Inflammatory macrophage treated with lipopolysaccharide for 4 hours (primary cell): ENCODE measurements around the gene LCN10.

Experiments used
- DNase-seq: peaks from one replicate; pipeline ENCODE4 v3.0.0-alpha.2; 2020

The LCN10 gene

GRCh38 chr9:136697821-136698526 lies 44.8 kb downstream of the LCN10 start:
- DNase-seq: peak; percentile 87

GRCh38 chr9:136697146-136697820 lies 45.5 kb downstream of the LCN10 start:
- DNase-seq: no peak

- no peak for DNase-seq
Observed at GRCh38 chr9:136696502-136696901, 46.2 kb downstream of the LCN10 start.

GRCh38 chr9:136695955-136696354 lies 46.8 kb downstream of the LCN10 start:
- DNase-seq: no peak

DNA sequence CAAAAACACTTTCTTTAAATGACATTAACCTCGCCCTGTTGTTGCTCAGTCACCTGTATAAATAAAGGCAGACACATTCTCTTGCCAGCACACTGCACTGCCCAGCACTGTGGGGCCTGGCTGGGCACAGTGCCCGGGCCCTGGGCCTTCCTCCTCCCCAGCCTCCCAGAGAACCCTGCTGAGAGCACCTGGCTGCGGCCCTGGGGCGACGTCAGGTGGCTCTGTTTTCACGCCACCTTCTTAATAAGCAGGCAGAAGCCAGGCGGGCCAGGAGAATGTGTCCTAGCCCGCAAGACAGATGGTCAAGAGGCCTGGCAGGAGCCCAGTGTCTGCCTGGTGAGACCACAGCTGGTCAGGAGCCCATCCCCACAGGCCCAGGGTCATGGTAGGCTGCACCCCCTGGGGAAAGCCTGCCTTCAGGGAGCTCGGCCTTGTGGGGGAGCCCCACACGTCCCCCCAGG lies 47.3 kb downstream of the LCN10 start:
- no peak for DNase-seq

- DNase-seq: no peak
Observed at GRCh38 chr9:136694872-136695247, 47.9 kb downstream of the LCN10 start.

DNA sequence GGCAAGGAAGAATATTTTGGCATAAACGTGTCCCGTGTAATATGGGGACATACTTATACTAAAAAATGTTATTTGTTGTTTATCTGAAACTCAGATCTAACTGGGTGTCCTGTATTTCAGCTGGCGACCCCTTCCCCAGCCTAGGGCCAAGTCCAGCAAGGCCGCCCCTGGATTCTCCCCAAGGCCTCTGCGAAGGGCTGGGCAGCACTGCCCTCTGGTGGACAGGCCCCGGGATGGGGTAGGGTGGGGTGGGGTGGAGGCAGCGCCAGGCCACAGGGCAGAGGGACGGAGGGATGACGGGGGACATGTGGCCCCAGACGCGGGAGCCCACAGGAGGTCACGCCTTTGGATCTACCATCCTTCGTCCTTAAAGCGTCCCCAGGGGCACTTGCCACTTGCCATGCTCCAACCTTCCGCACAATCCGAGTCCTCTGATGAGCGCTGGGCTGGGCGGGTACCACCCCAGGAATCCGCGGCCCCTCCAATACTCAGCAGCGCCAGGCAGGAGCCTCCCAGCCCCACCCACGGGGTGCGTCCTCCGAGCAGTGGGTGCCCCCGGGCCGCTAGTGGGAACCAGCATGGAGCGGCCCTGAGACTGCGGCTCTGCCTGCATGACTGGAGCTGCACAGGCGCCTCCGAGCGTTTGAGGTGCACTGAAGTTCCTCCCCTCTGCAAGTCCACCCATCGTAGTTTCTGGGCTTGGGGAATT lies 48.4 kb downstream of the LCN10 start:
- DNase-seq: peak; percentile 62

GRCh38 chr9:136693490-136694162 lies 49.1 kb downstream of the LCN10 start:
- no peak for DNase-seq

GRCh38 chr9:136693135-136693489 lies 49.6 kb downstream of the LCN10 start:
- no peak for DNase-seq

GRCh38 chr9:136692185-136693134 lies 50.3 kb downstream of the LCN10 start:
- DNase-seq: no peak

DNA sequence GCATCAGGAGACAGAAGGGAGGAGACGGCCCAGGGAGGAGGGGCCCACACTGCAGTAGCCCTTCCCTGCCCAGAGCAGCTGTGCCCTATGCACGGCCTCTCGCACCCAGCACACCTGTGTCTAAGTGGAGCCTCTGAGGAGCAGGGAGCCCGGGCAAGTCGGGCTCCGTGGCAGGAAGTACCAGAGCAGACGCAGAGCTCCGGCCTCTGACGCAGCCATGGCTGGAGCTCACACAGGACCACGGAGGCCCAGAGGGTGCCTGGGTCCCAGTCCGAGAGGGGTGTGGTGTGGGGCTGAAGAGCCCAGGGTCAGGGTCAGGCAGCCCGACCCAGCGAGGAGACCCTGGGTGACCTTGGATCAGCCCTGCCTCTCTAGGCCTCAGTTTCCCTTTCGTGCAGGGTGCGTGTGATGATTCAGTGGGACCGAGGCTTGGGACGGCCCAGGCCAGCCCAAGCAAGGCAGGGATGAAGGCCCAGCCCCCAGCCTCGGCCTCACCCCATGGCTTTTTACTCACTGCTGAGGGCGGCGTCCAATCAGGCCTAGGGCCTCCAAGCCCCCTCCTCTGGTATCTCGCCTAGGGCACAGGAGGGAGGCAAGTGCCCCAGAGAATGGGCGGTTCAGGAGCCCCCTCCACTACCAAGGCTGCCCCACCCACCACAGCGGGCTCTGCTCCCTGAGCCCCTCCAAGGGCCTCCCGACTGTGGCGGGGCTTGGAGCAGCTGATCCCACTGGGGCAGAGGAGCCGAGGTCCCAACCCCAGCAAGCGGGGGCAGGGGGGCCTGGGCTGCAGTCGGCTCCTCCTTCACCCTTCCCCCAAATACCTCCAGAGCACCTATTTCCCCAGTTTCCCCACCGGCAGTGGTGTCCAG lies 51.2 kb downstream of the LCN10 start:
- DNase-seq: no peak

DNA sequence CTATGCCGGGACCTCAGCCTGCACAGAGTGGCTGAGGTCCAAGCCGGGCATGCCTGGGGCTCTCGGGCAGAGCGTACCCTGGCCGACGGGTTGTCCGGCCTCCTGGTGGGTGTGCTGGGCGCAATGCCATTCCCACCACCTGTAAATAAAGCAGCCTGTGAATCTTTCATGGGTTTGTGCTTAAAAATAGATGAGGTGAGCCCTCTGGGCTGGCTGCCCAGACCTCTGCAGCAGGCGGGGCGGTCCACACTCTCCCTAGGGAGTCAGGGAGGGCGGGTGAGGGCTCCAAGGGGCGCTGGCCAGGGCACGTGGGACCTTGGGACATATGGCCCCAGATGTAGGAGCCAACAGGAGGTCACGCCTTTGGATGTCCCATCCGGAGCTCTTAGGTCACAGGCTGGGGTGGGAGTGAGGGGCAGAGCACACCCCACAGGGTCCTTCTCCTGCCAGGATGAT lies 51.9 kb downstream of the LCN10 start:
- no peak for DNase-seq

DNA sequence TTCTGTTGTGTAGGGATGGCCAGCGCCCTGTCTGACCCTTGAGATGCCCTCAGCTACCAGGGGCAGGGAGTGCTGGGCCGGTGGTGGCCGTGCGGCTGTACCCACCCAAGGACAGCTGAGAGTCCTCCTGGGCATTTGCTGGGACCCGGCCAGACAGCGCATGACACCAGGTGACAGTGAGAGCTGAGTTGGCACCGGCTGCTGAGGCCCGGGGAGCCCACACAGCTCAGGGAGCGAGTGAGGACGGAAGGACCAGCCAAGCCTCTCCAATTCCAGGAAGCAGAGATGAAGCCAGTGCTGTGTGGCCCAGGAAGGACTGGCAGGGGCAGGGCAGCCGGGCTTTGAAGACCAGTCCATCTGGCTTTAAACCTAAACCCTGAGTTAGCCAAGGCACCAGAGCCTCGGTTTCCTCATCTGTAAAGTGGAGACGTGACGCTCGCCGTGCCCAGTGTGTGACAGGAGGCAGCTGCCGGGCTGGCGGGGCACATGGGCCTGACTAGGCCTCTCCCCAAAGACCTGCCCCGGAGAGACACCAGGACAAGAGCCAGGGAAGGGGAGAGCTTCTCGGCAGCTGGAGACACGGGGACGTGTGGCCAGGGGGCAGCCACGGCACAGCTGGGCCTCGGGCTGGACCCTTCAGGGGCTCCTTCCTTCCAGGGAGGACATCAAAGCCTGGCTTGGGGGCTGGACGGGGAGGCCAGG lies 52.5 kb downstream of the LCN10 start:
- DNase-seq: no peak

DNA sequence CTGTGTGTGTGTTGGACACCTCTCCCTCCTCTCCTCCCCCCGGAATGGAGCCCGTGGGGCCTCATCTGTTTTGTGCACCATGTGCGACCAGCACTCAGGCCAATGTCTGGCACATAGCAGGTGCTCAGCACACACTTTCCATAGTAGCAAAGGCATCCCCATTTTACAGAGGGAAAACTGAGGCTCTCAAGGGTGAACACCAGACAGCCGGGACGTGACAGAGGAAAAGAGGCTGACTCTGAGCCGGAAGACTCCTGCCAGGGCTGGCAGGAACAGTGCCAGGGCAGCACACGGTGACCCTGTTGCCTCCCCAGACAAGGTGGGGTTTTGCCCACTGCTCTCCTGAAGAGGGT lies 53.7 kb downstream of the LCN10 start:
- no peak for DNase-seq

GRCh38 chr9:136688274-136689107 lies 54.2 kb downstream of the LCN10 start:
- peak; percentile 25 for DNase-seq
